Pancreas (tissue), 10 donors: ENCODE results near the gene CCDC81. TPM values are rescaled to one million over a fixed set of nuclear protein-coding genes. Genes with fewer than 3 reads are reported as not detected.

ENCODE experiments used
- ATAC-seq, 4 donors: fragments of 200-7000 bp; cut with Tn5 transposase; one replicate each; pipeline versions ENCODE4 v1.8.0 to v1.9.1; 2020; ENCODE audit warnings: mild to moderate bottlenecking in 4 of 4, moderate library complexity in 4 of 4
- DNase-seq, 6 donors: peaks; one replicate each; pipeline ENCODE4 v3.0.0-alpha.2; 2020
- FAIRE-seq: peaks from 2 replicates; lab custom pipeline; 2012; peaks lifted over from hg19 to GRCh38; lab: Jason Lieb, UNC
- H3K27ac ChIP-seq, 4 donors: fragments of 200-600 bp; sonication (generic); 1 replicate in 3 of 4; 2 replicates in 1 of 4; pipeline versions ENCODE4 v1.5.0 to v1.8.0; 2020
- H3K27me3 ChIP-seq, 4 donors: fragments of 200-600 bp; one replicate each; pipeline ENCODE4 v1.8.0; 2021
- H3K36me3 ChIP-seq, 3 donors: fragments of 200-600 bp; sonication (generic) in 1 of 3; one replicate each; pipeline versions ENCODE4 v1.5.0 to v1.8.0; 2020 to 2021
- H3K4me1 ChIP-seq, 3 donors: fragments of 200-600 bp; one replicate each; pipeline ENCODE4 v1.8.0; 2021
- H3K4me3 ChIP-seq, 4 donors: fragments of 200-600 bp; sonication (generic) in 2 of 4; one replicate each; pipeline versions ENCODE4 v1.5.0 to v1.8.0; 2020 to 2021
- H3K9me3 ChIP-seq, 4 donors: fragments of 200-600 bp; one replicate each; pipeline ENCODE4 v1.8.0; 2021
- WGBS, 2 donors: extraction: QIAGEN DNeasy Blood & Tissue Kit; methylation state at CpG; one replicate each; pipeline ENCODE4 v1.1.7; 2013; 5-methylcytosine and 5-hydroxymethylcytosine counted together
- intact Hi-C, 3 donors: fragments of 100-400 bp; cut with DNase I; formaldehyde crosslinking; loops; one replicate each; pipeline versions ENCODE4 v1.11.1 to v1.14.2; 2022
- polyA plus RNA-seq, 2 donors: library from polyadenylated mRNA; stranded (reverse); fragments of 200-250 nt; gene quantifications; one replicate each; pipeline ENCODE4 v1.2.3, GENCODE V29; 2013
- total RNA-seq, 6 donors: library from RNA; stranded (reverse); fragmentation: NEBNext Ultra II Directional in 4 of 6; extraction: Animal tissue kit (Norgen Biotek cat#: 25700) in 4 of 6; gene quantifications; one replicate each; pipeline versions ENCODE4 v1.2.1 to v1.2.4, GENCODE V29; 2021 to 2023
- TF ChIP-seq, protein P1 (sequence below), 4 donors: fragments of 200-600 bp; sonication (generic) in 3 of 4; IDR thresholded peaks; one replicate each; pipeline versions ENCODE4 v1.5.0 to v1.8.0; 2021; ENCODE audit warnings: antibody characterized with exemption in 4 of 4
- donor health status: healthy with polysubstance abuse.
- donor health status: DM: no; HTN: no; CAD: no; lungs with moderate emphysema.
- donor health status: DM: no; HTN: no; CAD: no.
- donor health status: control.
- donor health status: control.
- donor health status: Bipolar disorder and iron deficiency.
- donor health status: DM: yes; HTN: yes; CAD: no.
- donor health status: DM: no; HTN: no; CAD: no.
- donor health status: DM: no; HTN: no; CAD: no.
- donor health status: DM: yes; HTN: yes; CAD: no.

Gene CCDC81
- total and polyA plus RNA-seq, 8 donors, result 0.09 to 0.77 (median 0.34) TPM; not detected in 1

DNA sequence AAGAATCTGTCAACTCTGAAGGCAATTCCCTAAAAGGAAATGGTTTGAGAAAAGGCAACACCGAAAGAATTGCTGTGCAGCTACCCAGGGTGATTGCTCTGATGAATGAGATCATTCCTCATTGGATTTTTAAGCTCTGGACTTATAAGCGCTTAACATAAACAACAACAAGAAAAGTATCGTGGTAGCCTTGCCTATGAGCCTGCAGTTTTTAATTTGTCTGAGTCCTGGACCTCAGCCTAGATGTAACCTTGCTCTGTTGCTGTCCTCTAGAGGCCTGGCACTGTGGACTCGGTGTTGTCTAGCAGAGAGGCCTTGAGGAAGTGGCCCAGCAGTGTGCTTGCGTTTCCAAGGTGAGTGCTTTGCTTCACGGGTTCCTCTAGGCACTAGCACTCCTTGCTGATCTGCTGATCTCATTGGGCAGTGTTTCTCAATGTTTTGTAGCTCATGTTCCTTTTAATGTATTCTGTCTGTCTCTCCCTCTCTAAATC is 20.4 kb downstream of the CCDC81 start:
- Histone ChIP-seq H3K4me3 (no peak overlapping the region), H3K36me3 (no peaks in the 10 kb centered on the region), H3K27me3 (no peaks in the 10 kb centered on the region), H3K9me3 (no peaks in the 10 kb centered on the region), H3K27ac (no peak overlapping the region), H3K4me1 (no peaks in the 10 kb centered on the region)
- ATAC-seq, result peak in 3 of 4 donors; percentile 54 to 79 (median 58)
- intact Hi-C loops, result no loop called here
- 45 to 46% methylated on average over 6 of the region's 6 CpGs for WGBS, 2 donors
- FAIRE-seq, result no peak
- no peak for DNase-seq
- TF ChIP-seq, protein P1, sequence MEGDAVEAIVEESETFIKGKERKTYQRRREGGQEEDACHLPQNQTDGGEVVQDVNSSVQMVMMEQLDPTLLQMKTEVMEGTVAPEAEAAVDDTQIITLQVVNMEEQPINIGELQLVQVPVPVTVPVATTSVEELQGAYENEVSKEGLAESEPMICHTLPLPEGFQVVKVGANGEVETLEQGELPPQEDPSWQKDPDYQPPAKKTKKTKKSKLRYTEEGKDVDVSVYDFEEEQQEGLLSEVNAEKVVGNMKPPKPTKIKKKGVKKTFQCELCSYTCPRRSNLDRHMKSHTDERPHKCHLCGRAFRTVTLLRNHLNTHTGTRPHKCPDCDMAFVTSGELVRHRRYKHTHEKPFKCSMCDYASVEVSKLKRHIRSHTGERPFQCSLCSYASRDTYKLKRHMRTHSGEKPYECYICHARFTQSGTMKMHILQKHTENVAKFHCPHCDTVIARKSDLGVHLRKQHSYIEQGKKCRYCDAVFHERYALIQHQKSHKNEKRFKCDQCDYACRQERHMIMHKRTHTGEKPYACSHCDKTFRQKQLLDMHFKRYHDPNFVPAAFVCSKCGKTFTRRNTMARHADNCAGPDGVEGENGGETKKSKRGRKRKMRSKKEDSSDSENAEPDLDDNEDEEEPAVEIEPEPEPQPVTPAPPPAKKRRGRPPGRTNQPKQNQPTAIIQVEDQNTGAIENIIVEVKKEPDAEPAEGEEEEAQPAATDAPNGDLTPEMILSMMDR (IDR thresholded peaks at IDR 0.05), result no peak

GRCh38 chr11:86396396-86396795 is 21.7 kb downstream of the CCDC81 start:
- intact Hi-C loops, result no loop called here
- Histone ChIP-seq H3K27ac (no peak overlapping the region), H3K4me3 (no peak overlapping the region), H3K4me1 (no peaks in the 10 kb centered on the region), H3K9me3 (no peaks in the 10 kb centered on the region), H3K36me3 (no peaks in the 10 kb centered on the region), H3K27me3 (no peaks in the 10 kb centered on the region)
- FAIRE-seq, result no peak
- no peak for DNase-seq
- no peak for ATAC-seq
- 93 to 97% methylated on average over 2 of the region's 2 CpGs for WGBS, 2 donors
- TF ChIP-seq, protein P1 (IDR thresholded peaks at IDR 0.05), result no peak

GRCh38 chr11:86397351-86397750 is 22.7 kb downstream of the CCDC81 start:
- H3K27me3 ChIP-seq, result no peaks in the 10 kb centered on the region
- TF ChIP-seq, protein P1 (IDR thresholded peaks at IDR 0.05), result no peak
- no peaks in the 10 kb centered on the region for H3K9me3 ChIP-seq
- no peaks in the 10 kb centered on the region for H3K36me3 ChIP-seq
- FAIRE-seq (no peak), ATAC-seq (no peak), DNase-seq (no peak)
- H3K4me3 ChIP-seq, result no peak overlapping the region
- no peak overlapping the region for H3K27ac ChIP-seq
- intact Hi-C loops, result no loop called here
- no peaks in the 10 kb centered on the region for H3K4me1 ChIP-seq

DNA sequence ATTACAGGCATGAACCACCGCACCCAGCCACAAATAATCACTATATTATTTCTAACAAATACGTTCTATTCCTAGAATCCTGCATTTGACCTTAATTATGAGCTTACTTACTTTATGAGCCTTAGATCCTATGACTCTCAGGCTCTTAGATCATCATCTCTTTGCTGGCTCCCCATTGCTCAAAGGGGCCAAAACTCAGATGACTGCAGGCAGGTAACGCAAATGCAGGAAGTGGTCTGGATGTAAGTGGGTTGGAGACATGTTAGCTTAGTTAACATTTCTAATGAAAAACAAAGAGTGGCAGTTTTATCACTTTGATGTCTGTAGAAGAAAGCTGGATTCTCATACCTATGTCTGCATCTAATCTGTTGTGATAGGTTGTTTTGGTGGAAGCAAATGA is 23.4 kb downstream of the CCDC81 start:
- H3K27ac ChIP-seq, result no peak overlapping the region
- H3K4me3 ChIP-seq, result no peak overlapping the region
- H3K9me3 ChIP-seq, result no peaks in the 10 kb centered on the region
- no peaks in the 10 kb centered on the region for H3K36me3 ChIP-seq
- 95 to 97% methylated on average over 3 of the region's 3 CpGs for WGBS, 2 donors
- no peaks in the 10 kb centered on the region for H3K4me1 ChIP-seq
- no peak for FAIRE-seq
- no peak for DNase-seq
- TF ChIP-seq, protein P1 (IDR thresholded peaks at IDR 0.05), result no peak
- no peak for ATAC-seq
- intact Hi-C loops, result no loop called here
- no peaks in the 10 kb centered on the region for H3K27me3 ChIP-seq

GRCh38 chr11:86403458-86403857 is 28.8 kb downstream of the CCDC81 start:
- H3K4me3 ChIP-seq, result no peak overlapping the region
- no peaks in the 10 kb centered on the region for H3K36me3 ChIP-seq
- ATAC-seq (no peak), FAIRE-seq (no peak), DNase-seq (no peak)
- WGBS, 2 donors, result 71 to 73% methylated on average over 1 of the region's 1 CpG
- intact Hi-C loops, result no loop called here
- H3K27ac ChIP-seq, result no peak overlapping the region
- H3K9me3 ChIP-seq, result no peaks in the 10 kb centered on the region
- H3K27me3 ChIP-seq, result no peaks in the 10 kb centered on the region
- TF ChIP-seq, protein P1 (IDR thresholded peaks at IDR 0.05), result no peak
- H3K4me1 ChIP-seq, result no peaks in the 10 kb centered on the region
